ENCODE results near the gene ISOC2.
A peak's percentile ranks its signal among the peaks of the same experiment; 100 is the strongest.

ISOC2 gene

DNA sequence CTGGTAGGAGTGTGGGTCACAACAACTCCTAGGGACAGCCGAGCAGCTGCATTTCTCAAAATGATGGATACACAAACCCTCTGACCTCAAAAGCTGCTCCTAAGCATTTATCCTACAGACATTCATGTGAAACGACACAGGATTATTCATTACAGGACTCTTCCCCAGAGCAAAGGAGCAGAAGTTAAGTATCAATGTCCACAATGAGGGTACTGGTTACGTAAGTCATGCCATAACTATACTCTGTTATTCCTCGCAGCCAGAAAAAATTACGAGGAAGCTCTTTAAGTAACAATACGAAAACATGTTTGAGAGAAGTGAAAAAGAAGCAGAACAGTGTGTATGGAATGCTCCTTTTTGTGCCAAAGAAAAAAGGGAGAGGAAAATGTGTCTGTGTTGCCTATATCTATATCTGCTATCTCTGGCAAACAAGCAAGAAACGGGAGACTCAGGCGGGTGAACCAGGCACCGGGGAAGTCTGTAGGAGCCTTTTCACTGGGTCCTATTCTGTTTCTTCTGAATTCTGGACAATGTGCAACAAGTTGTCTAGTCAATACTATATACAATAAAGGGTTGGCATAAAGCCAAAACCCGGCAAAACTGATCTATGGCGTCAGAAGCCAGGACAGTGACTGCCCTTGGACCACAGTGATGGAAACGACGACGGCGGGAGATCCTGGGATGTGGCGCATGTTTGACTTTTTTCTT, 1.3 kb downstream of the ISOC2 start:
- Histone ChIP-seq H3K9ac (ENCODE audit: low read depth, low read length) (no peak overlapping the region), H3K27me3 (ENCODE audit: control insufficient read depth, insufficient read depth, low read length) (no peaks in the 10 kb centered on the region), H3K36me3 (ENCODE audit: control insufficient read depth, insufficient read depth, low read length) (peaks cover 10% of the 10 kb centered on the region), H3K9me3 (ENCODE audit: control insufficient read depth, insufficient read depth, low read length) (no peaks in the 10 kb centered on the region), H3K4me1 (ENCODE audit: control insufficient read depth, insufficient read depth, low read length) (peaks cover 10% of the 10 kb centered on the region), H3K4me3 (ENCODE audit: low read depth, low read length) (peak overlapping the region; percentile 59)

DNA sequence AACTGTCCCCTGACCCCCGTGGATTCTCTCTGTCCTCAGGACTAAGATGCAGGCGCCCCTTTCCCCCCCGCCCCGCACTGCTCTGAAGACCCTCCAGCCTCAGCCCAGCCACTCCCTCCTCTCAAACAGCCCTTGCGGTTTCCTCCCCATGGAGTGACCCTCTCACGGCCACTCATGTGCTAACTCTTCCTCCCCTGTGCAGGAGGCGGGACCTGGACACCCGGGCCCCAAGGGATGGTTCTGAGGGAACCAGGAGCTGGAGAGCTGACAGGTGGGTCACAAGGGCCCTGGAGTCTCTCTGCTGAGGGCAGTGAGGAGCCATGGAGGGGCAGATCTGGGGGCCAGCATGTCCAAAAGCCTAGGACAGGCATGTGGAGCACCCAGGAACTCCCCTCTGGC, 1.9 kb downstream of the ISOC2 start:
- Histone ChIP-seq H3K9ac (ENCODE audit: low read depth, low read length) (no peak overlapping the region), H3K27me3 (ENCODE audit: control insufficient read depth, insufficient read depth, low read length) (no peaks in the 10 kb centered on the region)

DNA sequence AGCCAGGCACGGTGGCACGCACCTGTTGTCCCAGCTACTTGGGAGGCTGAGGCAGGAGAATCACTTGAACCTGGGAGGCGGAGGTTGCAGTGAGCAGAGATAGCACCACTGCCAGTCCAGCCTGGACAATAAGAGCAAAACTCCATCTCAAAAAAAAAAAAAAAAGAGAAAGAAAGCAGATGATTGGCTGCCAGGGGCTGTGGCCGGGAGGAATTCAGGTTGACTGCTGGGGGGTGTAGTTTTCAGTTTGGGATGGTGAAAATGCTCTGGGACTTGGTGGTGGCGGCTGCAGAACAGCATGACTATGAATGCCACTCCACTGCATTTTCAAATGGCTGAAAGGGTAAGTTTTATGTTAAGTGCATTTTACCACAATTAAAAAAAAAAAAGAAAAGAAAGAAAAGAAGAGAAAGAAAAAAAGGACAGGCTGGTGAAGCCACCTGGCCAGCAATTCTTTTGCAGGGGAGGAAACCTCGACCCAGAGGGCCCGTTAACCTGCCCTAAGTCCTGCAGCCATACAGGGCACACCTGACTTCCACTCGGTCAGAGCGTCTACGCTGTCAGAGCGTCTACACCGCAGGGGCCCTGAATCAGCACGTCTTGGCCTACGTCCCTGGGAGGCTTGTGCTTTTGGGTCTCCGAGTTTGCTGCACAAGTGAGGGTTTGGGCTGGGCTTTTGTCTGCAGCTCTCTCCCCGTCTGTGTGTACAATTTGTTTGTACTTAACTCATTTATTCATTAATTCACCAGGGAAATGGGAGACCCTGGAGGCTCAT, 3.6 kb downstream of the ISOC2 start:
- H3K4me1 ChIP-seq (ENCODE audit: control insufficient read depth, insufficient read depth, low read length): peaks cover 6% of the 10 kb centered on the region
- no peak overlapping the region for H3K4me3 ChIP-seq (ENCODE audit: low read depth, low read length)
- no peak overlapping the region for H3K9ac ChIP-seq (ENCODE audit: low read depth, low read length)

More for the DNA sequence above, 1.9 kb downstream of the ISOC2 start:
- Histone ChIP-seq H3K36me3 (ENCODE audit: control insufficient read depth, insufficient read depth, low read length) (peaks cover 11% of the 10 kb centered on the region), H3K4me3 (ENCODE audit: low read depth, low read length) (no peak overlapping the region), H3K4me1 (ENCODE audit: control insufficient read depth, insufficient read depth, low read length) (peaks cover 10% of the 10 kb centered on the region), H3K9me3 (ENCODE audit: control insufficient read depth, insufficient read depth, low read length) (no peaks in the 10 kb centered on the region)

DNA sequence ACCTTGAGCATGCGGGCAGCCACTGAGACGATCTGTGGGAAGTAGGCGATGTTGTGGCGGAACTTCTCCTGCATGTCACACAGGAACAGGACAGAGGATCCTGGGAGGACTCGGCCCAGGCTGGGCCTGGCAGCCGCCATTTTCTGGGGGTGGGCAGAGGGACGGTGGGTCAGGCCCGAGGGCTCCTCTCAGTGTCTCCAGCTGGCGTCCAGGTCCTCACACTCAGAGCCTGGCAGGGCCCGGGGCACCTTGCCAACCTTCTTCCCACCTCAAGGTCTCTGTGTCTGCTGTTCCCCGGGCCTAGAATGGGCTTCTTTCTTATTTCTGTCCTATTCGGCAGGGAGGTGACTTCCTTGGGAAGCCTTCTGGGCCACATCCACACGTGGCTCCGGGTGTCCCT, 5.1 kb downstream of the ISOC2 start:
- H3K4me3 ChIP-seq (ENCODE audit: low read depth, low read length): no peak overlapping the region
- H3K4me1 ChIP-seq (ENCODE audit: control insufficient read depth, insufficient read depth, low read length): peaks cover 6% of the 10 kb centered on the region
- H3K9me3 ChIP-seq (ENCODE audit: control insufficient read depth, insufficient read depth, low read length): no peaks in the 10 kb centered on the region
- peaks cover 16% of the 10 kb centered on the region for H3K36me3 ChIP-seq (ENCODE audit: control insufficient read depth, insufficient read depth, low read length)
- peaks cover 9% of the 10 kb centered on the region for H3K27me3 ChIP-seq (ENCODE audit: control insufficient read depth, insufficient read depth, low read length)
- no peak overlapping the region for H3K9ac ChIP-seq (ENCODE audit: low read depth, low read length)

More for the DNA sequence above, 3.6 kb downstream of the ISOC2 start:
- no peaks in the 10 kb centered on the region for H3K9me3 ChIP-seq (ENCODE audit: control insufficient read depth, insufficient read depth, low read length)
- H3K27me3 ChIP-seq (ENCODE audit: control insufficient read depth, insufficient read depth, low read length): no peaks in the 10 kb centered on the region
- H3K36me3 ChIP-seq (ENCODE audit: control insufficient read depth, insufficient read depth, low read length): peaks cover 16% of the 10 kb centered on the region

DNA sequence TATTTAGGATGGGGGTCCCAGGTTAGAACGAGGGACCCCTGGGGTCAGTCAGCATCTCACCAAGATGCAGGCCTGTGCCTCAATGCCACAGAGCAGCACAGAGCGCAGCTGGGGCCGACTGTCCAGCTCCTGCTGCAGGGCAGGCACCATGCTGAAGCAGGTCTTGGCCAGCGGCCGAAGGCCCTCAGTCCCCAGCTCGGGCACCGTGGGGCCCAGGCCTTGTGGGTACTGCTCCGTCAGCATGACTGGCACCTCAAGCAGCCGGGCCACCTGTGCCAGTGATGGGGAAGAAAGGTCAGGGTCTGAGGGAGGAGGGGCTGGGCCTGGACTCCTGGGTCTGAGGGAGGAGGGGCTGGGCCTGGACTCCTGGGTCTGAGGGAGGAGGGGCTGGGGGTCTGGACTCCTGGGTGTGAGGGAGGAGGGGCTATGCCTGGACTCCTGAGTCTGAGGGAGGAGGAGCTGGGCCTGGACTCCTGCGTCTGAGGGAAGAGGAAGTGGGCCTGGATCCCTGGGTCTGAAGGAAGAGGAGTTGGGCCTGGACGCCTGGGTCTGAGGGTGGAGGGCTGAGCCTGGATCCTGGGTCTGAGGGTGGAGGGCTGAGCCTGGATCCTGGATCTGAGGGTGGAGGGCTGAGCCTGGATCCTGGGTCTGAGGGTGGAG, 5.7 kb downstream of the ISOC2 start:
- Histone ChIP-seq H3K4me3 (ENCODE audit: low read depth, low read length) (no peak overlapping the region), H3K9me3 (ENCODE audit: control insufficient read depth, insufficient read depth, low read length) (no peaks in the 10 kb centered on the region), H3K36me3 (ENCODE audit: control insufficient read depth, insufficient read depth, low read length) (peaks cover 16% of the 10 kb centered on the region), H3K27me3 (ENCODE audit: control insufficient read depth, insufficient read depth, low read length) (peaks cover 12% of the 10 kb centered on the region), H3K4me1 (ENCODE audit: control insufficient read depth, insufficient read depth, low read length) (peaks cover 6% of the 10 kb centered on the region), H3K9ac (ENCODE audit: low read depth, low read length) (no peak overlapping the region)

DNA sequence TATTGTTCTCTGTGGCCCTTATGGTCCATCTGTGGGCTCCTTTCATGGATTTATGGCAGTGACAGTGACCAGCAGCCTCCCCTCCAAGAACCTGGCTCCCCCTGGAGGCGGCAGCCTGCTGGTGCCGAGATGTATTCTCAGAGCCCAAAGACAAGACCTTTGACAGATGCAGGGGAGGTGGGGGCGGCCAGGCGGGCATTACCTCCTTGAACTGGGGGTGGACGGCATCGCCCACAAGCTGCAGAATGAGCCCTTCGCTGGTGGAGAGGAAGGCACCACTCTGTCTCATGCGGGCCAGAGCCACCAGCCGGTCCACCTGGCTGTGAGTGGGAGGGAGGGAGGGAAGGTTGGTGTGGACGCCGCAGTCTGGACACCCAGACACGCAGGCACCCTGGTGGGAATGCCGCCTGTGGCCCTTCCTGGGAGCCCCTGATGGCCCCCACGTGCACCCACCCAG, 6.6 kb downstream of the ISOC2 start:
- Histone ChIP-seq H3K9ac (ENCODE audit: low read depth, low read length) (no peak overlapping the region), H3K36me3 (ENCODE audit: control insufficient read depth, insufficient read depth, low read length) (peaks cover 16% of the 10 kb centered on the region), H3K4me3 (ENCODE audit: low read depth, low read length) (no peak overlapping the region), H3K9me3 (ENCODE audit: control insufficient read depth, insufficient read depth, low read length) (no peaks in the 10 kb centered on the region), H3K4me1 (ENCODE audit: control insufficient read depth, insufficient read depth, low read length) (peaks cover 2% of the 10 kb centered on the region), H3K27me3 (ENCODE audit: control insufficient read depth, insufficient read depth, low read length) (peaks cover 20% of the 10 kb centered on the region)

DNA sequence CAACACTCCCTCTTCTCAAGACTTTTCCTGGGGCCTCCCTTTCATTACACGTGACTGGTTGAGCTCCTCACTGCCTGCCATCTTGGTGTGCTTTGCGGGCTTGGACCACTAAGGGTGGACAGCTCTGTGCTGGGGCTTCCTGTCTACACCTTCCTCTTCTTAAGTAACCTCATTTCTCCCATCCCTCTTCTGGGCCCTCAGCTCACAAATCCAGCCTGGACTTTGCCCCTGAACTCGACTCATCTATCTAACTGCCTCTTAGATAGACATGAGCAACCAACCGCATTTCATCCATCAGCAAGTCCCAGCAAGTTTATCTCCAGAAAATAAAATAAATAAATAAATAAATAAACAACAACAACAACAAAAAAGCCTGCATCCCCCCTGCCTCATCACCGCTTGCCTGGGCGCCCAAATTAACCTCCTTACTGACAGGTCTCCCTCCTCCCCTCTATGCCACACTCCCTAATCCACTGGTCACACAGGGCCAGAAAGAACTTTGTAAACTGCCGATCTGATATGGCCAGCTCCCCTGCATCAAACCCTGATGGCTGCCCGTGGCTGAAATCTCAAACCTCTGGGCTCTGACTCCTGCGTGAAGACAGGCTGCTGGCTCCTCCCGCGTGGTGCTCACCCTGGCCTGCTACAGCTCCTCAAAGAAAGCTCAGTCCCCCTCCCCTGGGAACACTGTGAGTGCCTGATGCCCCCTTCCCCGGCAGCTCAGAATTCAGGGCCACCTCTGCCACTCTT, 7.8 kb downstream of the ISOC2 start:
- Histone ChIP-seq H3K4me1 (ENCODE audit: control insufficient read depth, insufficient read depth, low read length) (no peaks in the 10 kb centered on the region), H3K27me3 (ENCODE audit: control insufficient read depth, insufficient read depth, low read length) (peaks cover 32% of the 10 kb centered on the region), H3K4me3 (ENCODE audit: low read depth, low read length) (no peak overlapping the region), H3K9me3 (ENCODE audit: control insufficient read depth, insufficient read depth, low read length) (no peaks in the 10 kb centered on the region), H3K9ac (ENCODE audit: low read depth, low read length) (no peak overlapping the region), H3K36me3 (ENCODE audit: control insufficient read depth, insufficient read depth, low read length) (peaks cover 16% of the 10 kb centered on the region)

DNA sequence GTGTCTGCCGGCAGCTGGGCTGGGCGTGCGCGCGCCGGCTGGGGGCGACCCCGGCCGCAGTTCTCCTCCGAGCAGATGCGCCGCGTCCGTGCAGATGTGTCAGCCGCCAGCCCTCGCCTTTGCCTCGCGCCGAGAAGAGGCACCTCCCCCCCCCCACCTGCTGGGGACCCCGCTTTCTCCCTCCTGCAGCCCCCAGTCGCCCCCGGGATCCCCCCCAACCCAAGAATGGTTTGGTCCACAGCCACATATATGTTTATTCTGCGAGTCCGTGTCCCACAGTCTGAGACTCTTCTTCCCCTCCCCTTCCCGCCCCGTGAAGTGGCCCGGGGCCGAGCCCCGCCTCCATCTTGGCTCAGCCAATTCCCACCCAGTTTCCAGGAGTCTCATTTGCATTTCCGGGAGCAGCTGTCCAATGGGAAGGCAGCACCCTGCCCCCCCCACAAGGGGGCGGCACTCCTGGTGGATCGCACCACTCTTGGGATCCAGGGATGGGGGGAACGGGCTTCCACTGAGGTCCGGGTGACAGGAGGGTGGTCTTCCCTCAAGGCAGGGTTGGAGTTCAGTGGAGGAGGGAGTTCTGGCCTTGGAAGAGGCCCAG, 8.6 kb downstream of the ISOC2 start:
- Histone ChIP-seq H3K4me3 (ENCODE audit: low read depth, low read length) (peak overlapping the region; percentile 47), H3K4me1 (ENCODE audit: control insufficient read depth, insufficient read depth, low read length) (no peaks in the 10 kb centered on the region), H3K9ac (ENCODE audit: low read depth, low read length) (no peak overlapping the region), H3K36me3 (ENCODE audit: control insufficient read depth, insufficient read depth, low read length) (peaks cover 16% of the 10 kb centered on the region), H3K27me3 (ENCODE audit: control insufficient read depth, insufficient read depth, low read length) (peaks cover 40% of the 10 kb centered on the region), H3K9me3 (ENCODE audit: control insufficient read depth, insufficient read depth, low read length) (no peaks in the 10 kb centered on the region)

DNA sequence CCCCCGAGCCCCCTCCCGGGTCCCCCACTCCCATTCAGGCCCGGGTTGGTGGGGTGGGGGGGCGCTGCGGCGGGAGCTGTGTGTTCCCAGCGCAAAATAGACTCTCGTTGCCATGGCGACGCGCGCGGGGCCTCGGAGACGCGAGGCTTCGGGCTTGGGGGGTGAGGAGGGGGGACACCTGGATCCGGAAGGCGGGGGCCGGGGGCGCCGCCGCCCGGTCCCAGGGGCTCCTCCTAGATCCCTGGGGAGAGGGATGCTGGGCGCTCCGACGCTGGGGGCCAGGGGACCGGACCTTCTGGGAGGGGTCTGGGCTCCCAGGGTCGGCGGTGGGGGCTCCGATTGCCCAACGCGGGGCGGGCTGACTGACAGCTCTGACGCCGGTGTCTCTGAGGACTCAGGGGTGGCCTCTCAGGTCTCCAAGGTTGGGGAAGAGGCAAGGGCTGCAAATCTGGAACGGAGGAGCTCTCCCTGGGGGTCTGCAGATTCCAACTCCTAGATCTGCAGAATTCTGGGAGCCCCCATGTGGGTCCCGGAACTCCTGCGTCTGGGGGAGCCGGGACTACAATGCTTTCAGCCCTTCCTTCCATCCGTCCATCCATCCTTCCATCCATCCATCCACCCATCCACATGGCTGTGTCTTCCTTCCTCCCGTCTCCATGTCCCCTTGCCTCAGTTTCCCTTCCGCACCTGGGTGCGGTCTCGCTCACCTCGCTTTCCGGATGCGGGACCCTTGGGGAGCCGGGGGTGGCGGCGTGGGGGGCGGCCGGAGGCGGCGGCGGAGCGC, 9.3 kb downstream of the ISOC2 start:
- peaks cover 47% of the 10 kb centered on the region for H3K27me3 ChIP-seq (ENCODE audit: control insufficient read depth, insufficient read depth, low read length)
- H3K9me3 ChIP-seq (ENCODE audit: control insufficient read depth, insufficient read depth, low read length): no peaks in the 10 kb centered on the region
- H3K4me3 ChIP-seq (ENCODE audit: low read depth, low read length): peak overlapping the region; percentile 47
- H3K4me1 ChIP-seq (ENCODE audit: control insufficient read depth, insufficient read depth, low read length): no peaks in the 10 kb centered on the region
- no peak overlapping the region for H3K9ac ChIP-seq (ENCODE audit: low read depth, low read length)
- peaks cover 16% of the 10 kb centered on the region for H3K36me3 ChIP-seq (ENCODE audit: control insufficient read depth, insufficient read depth, low read length)

DNA sequence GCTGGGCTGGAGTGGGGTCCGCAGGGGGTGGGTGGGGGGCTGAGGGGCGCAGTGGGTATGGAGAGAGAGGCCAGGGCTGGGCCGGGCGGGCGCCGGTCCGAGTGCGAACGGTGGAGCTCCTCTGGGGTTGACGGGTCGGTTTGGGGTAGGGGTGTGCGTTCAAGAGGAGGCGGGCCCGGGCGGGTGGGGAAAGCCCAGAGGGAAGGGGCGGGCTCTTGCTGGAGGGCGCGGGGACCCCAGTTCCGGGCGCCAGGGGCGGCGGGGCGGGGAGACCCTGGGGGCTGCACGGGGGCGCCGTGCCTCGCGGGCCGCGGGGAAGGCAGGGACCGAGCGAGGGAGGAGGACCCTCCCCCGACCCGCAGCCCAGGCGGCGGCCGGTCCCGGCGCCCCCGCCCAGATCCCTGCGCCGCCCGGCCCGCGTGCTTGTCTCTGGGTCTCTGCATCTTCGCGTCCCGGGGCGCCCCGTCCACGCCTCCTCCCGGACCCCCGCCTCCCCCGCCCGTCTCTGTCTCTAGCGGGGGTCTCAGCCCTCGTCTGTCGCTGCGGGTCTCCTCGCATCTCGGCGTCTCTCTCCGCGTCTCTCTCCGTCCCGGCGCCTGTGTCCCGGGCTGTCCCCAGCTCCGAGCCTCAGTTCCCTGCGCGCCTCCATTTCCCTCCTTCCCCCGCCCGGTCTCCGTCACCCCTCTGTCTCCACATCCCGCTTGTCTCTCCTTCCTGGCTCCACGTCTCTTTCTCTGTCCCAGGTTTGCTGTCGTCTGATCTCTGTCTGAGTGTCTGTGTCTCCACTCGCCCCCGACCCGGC, 10.1 kb downstream of the ISOC2 start:
- Histone ChIP-seq H3K36me3 (ENCODE audit: control insufficient read depth, insufficient read depth, low read length) (peaks cover 11% of the 10 kb centered on the region), H3K27me3 (ENCODE audit: control insufficient read depth, insufficient read depth, low read length) (peaks cover 55% of the 10 kb centered on the region), H3K9me3 (ENCODE audit: control insufficient read depth, insufficient read depth, low read length) (no peaks in the 10 kb centered on the region), H3K4me3 (ENCODE audit: low read depth, low read length) (peak overlapping the region; percentile 47), H3K9ac (ENCODE audit: low read depth, low read length) (no peak overlapping the region), H3K4me1 (ENCODE audit: control insufficient read depth, insufficient read depth, low read length) (no peaks in the 10 kb centered on the region)

Data from iPS-15b (cell line).